ENCODE data around the gene MAML2. TPM values are rescaled to one million over a fixed set of nuclear protein-coding genes. Genes with fewer than 3 reads are reported as not detected.

Gene MAML2
- total and polyA plus RNA-seq, 2 of the 13 experiments (the other 11 are each of a cell fraction or from before 2014, with no cell fraction given) = 2.3 to 25.9 TPM

DNA sequence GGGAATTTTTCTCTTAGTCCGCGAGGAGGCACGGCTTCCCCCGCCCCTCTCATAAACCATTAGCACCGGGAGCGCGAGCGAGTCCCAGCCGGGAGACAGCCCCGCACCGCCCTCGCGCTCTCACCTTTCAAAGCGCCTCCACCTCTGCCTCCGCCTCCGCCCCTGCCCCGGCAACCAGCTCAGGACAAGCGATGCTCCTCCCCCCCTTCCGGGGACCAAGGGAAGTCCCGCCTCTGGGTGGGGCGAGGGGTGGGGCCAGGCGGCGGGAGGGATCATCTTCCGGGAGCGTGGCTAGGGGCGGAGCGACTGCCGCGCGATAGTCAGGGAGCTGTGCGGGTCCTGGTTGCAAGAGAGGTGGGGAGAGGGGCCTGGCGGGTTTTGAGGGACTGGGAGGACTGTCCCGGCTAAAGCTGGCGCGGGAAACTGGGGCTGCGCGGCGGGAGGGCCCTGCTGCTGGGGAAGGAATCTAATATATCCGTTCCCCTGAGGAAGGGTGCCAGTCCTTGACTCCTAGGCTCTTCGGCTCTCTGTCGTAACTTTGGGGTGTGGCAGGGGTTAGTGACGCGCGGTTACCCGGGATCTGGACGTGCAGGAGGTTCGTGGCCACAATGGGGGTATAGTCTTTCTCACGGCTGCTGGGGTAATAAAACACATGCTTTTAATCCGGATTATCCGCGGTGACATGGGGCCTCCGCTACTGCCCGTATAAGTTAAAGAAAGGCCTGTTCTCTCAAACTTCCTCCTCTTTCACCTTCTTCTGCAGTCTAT, 46.9 kb upstream of the MAML2 start, which contains the start of the genes CCDC82 and JRKL (continued):
- TF ChIP-seq, protein P1, sequence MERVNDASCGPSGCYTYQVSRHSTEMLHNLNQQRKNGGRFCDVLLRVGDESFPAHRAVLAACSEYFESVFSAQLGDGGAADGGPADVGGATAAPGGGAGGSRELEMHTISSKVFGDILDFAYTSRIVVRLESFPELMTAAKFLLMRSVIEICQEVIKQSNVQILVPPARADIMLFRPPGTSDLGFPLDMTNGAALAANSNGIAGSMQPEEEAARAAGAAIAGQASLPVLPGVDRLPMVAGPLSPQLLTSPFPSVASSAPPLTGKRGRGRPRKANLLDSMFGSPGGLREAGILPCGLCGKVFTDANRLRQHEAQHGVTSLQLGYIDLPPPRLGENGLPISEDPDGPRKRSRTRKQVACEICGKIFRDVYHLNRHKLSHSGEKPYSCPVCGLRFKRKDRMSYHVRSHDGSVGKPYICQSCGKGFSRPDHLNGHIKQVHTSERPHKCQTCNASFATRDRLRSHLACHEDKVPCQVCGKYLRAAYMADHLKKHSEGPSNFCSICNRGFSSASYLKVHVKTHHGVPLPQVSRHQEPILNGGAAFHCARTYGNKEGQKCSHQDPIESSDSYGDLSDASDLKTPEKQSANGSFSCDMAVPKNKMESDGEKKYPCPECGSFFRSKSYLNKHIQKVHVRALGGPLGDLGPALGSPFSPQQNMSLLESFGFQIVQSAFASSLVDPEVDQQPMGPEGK (CRISPR knock-in tag; IDR thresholded peaks at IDR 0.05) = peak; percentile 60; the same call in 1 of the 2 replicates
- TF ChIP-seq ARID5B (CRISPR knock-in tag; IDR thresholded peaks at IDR 0.05) (peak; percentile 35; the same call in 1 of the 2 replicates), HCFC1 (IDR thresholded peaks at IDR 0.05; ENCODE audit: low read depth, low read length) (no peak), ZSCAN29 (CRISPR knock-in tag; conservative IDR thresholded peaks at IDR 0.05) (no peak), ZSCAN9 (CRISPR knock-in tag; IDR thresholded peaks at IDR 0.05; ENCODE audit: borderline replicate concordance) (no peak; the same call in 1 of the 2 replicates), ZNF777 (CRISPR knock-in tag; IDR thresholded peaks at IDR 0.05) (peak; percentile 44; the same call in 1 of the 2 replicates), ZNF570 (CRISPR knock-in tag; IDR thresholded peaks at IDR 0.05; ENCODE audit: borderline replicate concordance) (no peak), SKIL (CRISPR knock-in tag; IDR thresholded peaks at IDR 0.05; ENCODE audit: borderline replicate concordance) (no peak), GLI4 (CRISPR knock-in tag; IDR thresholded peaks at IDR 0.05; ENCODE audit: borderline replicate concordance) (peak; percentile 24; the same call in 1 of the 2 replicates), ZBTB7A (CRISPR knock-in tag; IDR thresholded peaks at IDR 0.05) (no peak), ZNF296 (CRISPR knock-in tag; conservative IDR thresholded peaks at IDR 0.05) (no peak)
- TF ChIP-seq, protein P2, sequence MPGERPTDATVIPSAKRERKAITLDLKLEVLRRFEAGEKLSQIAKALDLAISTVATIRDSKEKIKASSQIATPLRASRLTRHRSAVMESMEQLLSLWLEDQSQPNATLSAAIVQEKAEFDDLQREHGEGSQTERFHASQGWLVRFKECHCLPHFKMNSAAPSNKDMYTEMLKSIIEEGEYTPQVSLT (CRISPR knock-in tag; IDR thresholded peaks at IDR 0.05; ENCODE audit: borderline replicate concordance, low read depth) = no peak
